Measurements from ENCODE around the gene UAP1L1. TPM values are rescaled to one million over a fixed set of nuclear protein-coding genes. Genes with fewer than 3 reads are reported as not detected.

UAP1L1 gene
- total RNA-seq, 1 experiment from 2014 or later, result 24.6 TPM

DNA sequence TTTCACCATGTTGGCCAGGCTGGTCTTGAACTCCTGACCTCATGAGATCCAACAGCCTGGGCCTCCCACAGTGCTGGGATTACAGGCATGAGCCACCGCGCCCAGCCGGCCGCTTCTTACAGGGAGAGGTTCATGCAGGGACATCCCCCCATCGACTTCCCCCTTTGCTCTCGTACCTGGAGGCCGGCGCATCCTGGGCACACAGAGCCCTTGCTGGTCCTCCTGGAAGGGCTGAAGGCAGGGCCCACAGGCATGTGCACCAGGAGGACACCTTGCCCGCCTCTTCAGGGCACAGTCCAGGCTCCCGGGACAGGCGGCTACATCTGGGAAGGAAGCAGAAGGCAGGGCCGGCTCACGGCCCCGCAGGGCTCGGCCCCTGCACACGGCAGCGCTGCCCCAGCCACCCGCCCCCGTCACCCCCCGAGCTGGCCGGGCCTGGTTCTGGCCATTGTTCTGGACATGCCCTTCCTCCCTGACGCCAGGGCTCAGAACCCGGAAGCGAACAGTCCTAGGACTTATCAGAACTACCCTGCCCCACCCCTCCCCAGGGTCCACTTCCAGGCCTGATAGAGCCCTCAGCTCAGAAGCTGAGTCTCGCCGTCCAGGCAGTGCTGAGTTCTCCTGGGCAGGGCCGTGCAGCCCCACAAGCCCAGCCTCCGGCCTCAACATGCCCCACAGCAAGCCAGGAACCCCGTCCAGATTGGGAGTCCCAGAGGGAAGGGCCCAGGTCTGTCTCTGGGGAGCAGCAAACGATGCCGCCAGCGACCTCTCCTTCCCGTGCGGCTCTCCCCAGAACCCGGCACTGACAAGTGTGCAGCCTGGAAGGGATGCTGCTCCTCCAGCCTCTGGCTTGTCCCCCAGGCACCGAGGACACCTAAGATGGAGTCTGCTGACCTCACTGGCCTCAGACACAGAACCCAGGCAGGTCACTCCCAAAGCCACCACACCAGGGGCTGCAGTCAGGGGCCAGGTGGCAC lies 34.3 kb upstream of the UAP1L1 start:
- Mint-ChIP-seq H3K4me3 (ENCODE audit: unreplicated experiment) (no peak overlapping the region), H3K27me3 (ENCODE audit: insufficient read depth, unreplicated experiment) (no peaks in the 10 kb centered on the region), H3K9me3 (ENCODE audit: unreplicated experiment) (no peaks in the 10 kb centered on the region), H3K4me1 (ENCODE audit: low read depth, unreplicated experiment) (no peaks in the 10 kb centered on the region), H3K27ac (ENCODE audit: unreplicated experiment) (no peak overlapping the region), H3K36me3 (ENCODE audit: insufficient read depth, unreplicated experiment) (peaks cover 10% of the 10 kb centered on the region)
- no peaks in the 10 kb centered on the region for H3K9me3 ChIP-seq
- no peak for DNase-seq
- POLR2A ChIA-PET, result no interaction called here
- H3K36me3 ChIP-seq (ENCODE audit: control insufficient read depth, insufficient read depth, low read length), result no peaks in the 10 kb centered on the region
- BruUV-seq (replicated peaks), result no TSS peak
- TF ChIP-seq, protein P1, sequence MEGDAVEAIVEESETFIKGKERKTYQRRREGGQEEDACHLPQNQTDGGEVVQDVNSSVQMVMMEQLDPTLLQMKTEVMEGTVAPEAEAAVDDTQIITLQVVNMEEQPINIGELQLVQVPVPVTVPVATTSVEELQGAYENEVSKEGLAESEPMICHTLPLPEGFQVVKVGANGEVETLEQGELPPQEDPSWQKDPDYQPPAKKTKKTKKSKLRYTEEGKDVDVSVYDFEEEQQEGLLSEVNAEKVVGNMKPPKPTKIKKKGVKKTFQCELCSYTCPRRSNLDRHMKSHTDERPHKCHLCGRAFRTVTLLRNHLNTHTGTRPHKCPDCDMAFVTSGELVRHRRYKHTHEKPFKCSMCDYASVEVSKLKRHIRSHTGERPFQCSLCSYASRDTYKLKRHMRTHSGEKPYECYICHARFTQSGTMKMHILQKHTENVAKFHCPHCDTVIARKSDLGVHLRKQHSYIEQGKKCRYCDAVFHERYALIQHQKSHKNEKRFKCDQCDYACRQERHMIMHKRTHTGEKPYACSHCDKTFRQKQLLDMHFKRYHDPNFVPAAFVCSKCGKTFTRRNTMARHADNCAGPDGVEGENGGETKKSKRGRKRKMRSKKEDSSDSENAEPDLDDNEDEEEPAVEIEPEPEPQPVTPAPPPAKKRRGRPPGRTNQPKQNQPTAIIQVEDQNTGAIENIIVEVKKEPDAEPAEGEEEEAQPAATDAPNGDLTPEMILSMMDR (IDR thresholded peaks at IDR 0.05; ENCODE audit: insufficient read depth in 1 of 2, low read depth in 1 of 2, low read length in 1 of 2, severe bottlenecking in 1 of 2, unreplicated experiment in 1 of 2), result no peak
- CTCF ChIA-PET, result interaction anchor here (0.6 kb wide), 1 partner anchor 196 kb away, joined by 4 read pairs; no protein-coding TSS in a partner anchor
- H3K27me3 ChIP-seq (replicated peaks; ENCODE audit: control insufficient read depth, insufficient read depth, low read length), result no peaks in the 10 kb centered on the region
- intact Hi-C loops (cut with micrococcal nuclease; ENCODE audit: unreplicated experiment), result no loop called here
- 0 out of 2 replicates have a peak, but pooled peaks cover 5% of the 10 kb centered on the region for H3K4me1 ChIP-seq
- no peak overlapping the region for H3K4me3 ChIP-seq (ENCODE audit: low read depth, low read length)

DNA sequence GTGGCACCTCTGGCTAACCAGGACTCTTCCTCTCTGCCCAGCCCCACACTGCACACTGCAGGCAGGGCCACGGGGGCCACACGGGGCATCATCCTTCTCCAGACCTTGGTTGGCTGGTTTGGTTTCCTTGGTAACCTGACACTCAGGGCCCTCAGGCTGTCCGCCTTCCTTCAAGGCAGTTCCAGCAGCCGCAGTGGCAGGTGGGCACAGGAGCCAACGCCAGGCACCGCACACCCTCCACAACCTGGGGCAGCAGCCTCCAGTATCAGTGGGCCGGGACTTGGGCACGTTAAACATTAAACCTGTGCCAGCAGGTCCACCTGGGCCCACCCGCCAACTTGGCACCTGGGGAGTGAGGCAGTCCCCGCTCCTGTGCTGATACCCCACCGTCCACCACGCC lies 33.3 kb upstream of the UAP1L1 start:
- Mint-ChIP-seq H3K36me3 (ENCODE audit: insufficient read depth, unreplicated experiment) (peaks cover under 1% of the 10 kb centered on the region), H3K27me3 (ENCODE audit: insufficient read depth, unreplicated experiment) (no peaks in the 10 kb centered on the region), H3K27ac (ENCODE audit: unreplicated experiment) (no peak overlapping the region), H3K4me1 (ENCODE audit: low read depth, unreplicated experiment) (no peaks in the 10 kb centered on the region), H3K9me3 (ENCODE audit: unreplicated experiment) (no peaks in the 10 kb centered on the region), H3K4me3 (ENCODE audit: unreplicated experiment) (no peak overlapping the region)
- no peak for DNase-seq
- H3K27me3 ChIP-seq (replicated peaks; ENCODE audit: control insufficient read depth, insufficient read depth, low read length), result no peaks in the 10 kb centered on the region
- POLR2A ChIA-PET, result no interaction called here
- CTCF ChIA-PET, result no interaction called here
- TF ChIP-seq, protein P1 (IDR thresholded peaks at IDR 0.05; ENCODE audit: insufficient read depth in 1 of 2, low read depth in 1 of 2, low read length in 1 of 2, severe bottlenecking in 1 of 2, unreplicated experiment in 1 of 2), result no peak
- 0 out of 2 replicates have a peak, but pooled peaks cover 5% of the 10 kb centered on the region for H3K4me1 ChIP-seq
- H3K36me3 ChIP-seq (ENCODE audit: control insufficient read depth, insufficient read depth, low read length), result no peaks in the 10 kb centered on the region
- intact Hi-C loops (cut with micrococcal nuclease; ENCODE audit: unreplicated experiment), result no loop called here
- H3K9me3 ChIP-seq, result no peaks in the 10 kb centered on the region
- H3K4me3 ChIP-seq (ENCODE audit: low read depth, low read length), result no peak overlapping the region
- TSS peak; percentile 48 for BruUV-seq (replicated peaks)

DNA sequence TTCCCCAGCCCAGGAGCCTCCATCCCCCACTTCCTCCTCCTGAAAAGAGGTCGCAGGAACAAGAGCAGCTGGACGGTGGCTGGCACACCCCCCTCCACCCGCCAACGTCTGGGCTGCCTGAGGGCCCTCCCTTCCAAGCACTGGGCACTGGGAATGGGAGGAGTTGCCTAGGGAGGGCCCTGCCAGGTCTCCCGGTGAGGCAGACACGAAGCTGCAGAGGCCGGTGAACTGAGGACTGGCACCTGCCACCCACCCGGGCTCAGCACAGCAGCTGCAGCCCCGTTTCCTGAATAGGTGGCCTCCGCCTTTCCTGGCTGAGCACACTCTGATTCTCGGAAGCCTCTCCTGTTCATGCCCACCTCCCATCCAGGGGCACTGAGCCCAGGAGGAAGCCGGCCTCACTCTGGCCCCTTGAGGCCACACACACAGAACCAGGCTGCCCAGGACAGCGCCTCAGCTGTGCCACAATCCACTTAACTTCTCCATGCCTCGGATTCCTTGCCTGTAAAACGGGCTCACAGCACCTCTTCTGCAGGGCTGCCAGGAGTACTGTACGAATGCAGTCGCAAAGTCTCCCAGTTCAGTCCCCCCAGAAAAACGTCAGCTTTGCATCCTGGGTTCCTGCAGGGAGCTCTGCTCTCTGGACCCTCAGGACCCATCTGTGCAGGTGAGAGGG lies 32.7 kb upstream of the UAP1L1 start:
- POLR2A ChIA-PET, result no interaction called here
- peak overlapping the region; percentile 63 for H3K4me3 ChIP-seq (ENCODE audit: low read depth, low read length)
- H3K27me3 ChIP-seq (replicated peaks; ENCODE audit: control insufficient read depth, insufficient read depth, low read length), result no peaks in the 10 kb centered on the region
- no TSS peak for BruUV-seq (replicated peaks)
- H3K27me3 Mint-ChIP-seq (ENCODE audit: insufficient read depth, unreplicated experiment), result no peaks in the 10 kb centered on the region
- H3K36me3 ChIP-seq (ENCODE audit: control insufficient read depth, insufficient read depth, low read length), result no peaks in the 10 kb centered on the region
- H3K9me3 Mint-ChIP-seq (ENCODE audit: unreplicated experiment), result no peaks in the 10 kb centered on the region
- intact Hi-C loops (cut with micrococcal nuclease; ENCODE audit: unreplicated experiment), result no loop called here
- no peaks in the 10 kb centered on the region for H3K4me1 Mint-ChIP-seq (ENCODE audit: low read depth, unreplicated experiment)
- DNase-seq, result no peak
- 0 out of 2 replicates have a peak, but pooled peaks cover 5% of the 10 kb centered on the region for H3K4me1 ChIP-seq
- TF ChIP-seq, protein P1 (IDR thresholded peaks at IDR 0.05; ENCODE audit: insufficient read depth in 1 of 2, low read depth in 1 of 2, low read length in 1 of 2, severe bottlenecking in 1 of 2, unreplicated experiment in 1 of 2), result no peak
- peak overlapping the region; percentile 79 for H3K4me3 Mint-ChIP-seq (ENCODE audit: unreplicated experiment)
- no peaks in the 10 kb centered on the region for H3K9me3 ChIP-seq
- no peaks in the 10 kb centered on the region for H3K36me3 Mint-ChIP-seq (ENCODE audit: insufficient read depth, unreplicated experiment)
- H3K27ac Mint-ChIP-seq (ENCODE audit: unreplicated experiment), result no peak overlapping the region
- CTCF ChIA-PET, result interaction anchor here (1.0 to 1.1 kb wide), 2 partner anchors 15 to 23 kb away, joined by 3 read pairs; no protein-coding TSS in a partner anchor

Measured in Caco-2 (cell line).